ELF-1 (cell line): ENCODE results near the gene SPEN.
A peak's percentile ranks its signal among the peaks of the same experiment; 100 is the strongest.

Experiments used
- DNase-seq: peaks from one replicate; pipeline ENCODE4 v3.0.0-alpha.2; 2016; ENCODE audit warnings: low read depth, low spot score

Gene SPEN

GRCh38 chr1:15958793-15959192 lies 111.3 kb downstream of the SPEN start:
- DNase-seq: no peak

GRCh38 chr1:15959424-15959823 lies 111.9 kb downstream of the SPEN start:
- no peak for DNase-seq

- no peak for DNase-seq
Observed at GRCh38 chr1:15959827-15960446, 112.4 kb downstream of the SPEN start.

- no peak for DNase-seq
Observed at GRCh38 chr1:15960808-15961207, 113.3 kb downstream of the SPEN start.

- DNase-seq: peak; percentile 77
Observed at GRCh38 chr1:15961492-15961891, 114.0 kb downstream of the SPEN start.

GRCh38 chr1:15962176-15962575 lies 114.7 kb downstream of the SPEN start:
- no peak for DNase-seq

GRCh38 chr1:15962671-15963362 lies 115.3 kb downstream of the SPEN start:
- no peak for DNase-seq

GRCh38 chr1:15963363-15963967 lies 116.0 kb downstream of the SPEN start:
- DNase-seq: no peak

- no peak for DNase-seq
Observed at GRCh38 chr1:15963968-15964648, 116.6 kb downstream of the SPEN start.

GRCh38 chr1:15965228-15965767 lies 117.8 kb downstream of the SPEN start:
- DNase-seq: no peak

GRCh38 chr1:15966081-15966955 lies 118.8 kb downstream of the SPEN start:
- no peak for DNase-seq

- DNase-seq: no peak
Observed at GRCh38 chr1:15966956-15967344, 119.4 kb downstream of the SPEN start.

- DNase-seq: no peak
Observed at GRCh38 chr1:15968172-15968571, 120.7 kb downstream of the SPEN start.

- no peak for DNase-seq
Observed at GRCh38 chr1:15969321-15969880, 121.9 kb downstream of the SPEN start.

- DNase-seq: no peak
Observed at GRCh38 chr1:15970911-15971310, 123.4 kb downstream of the SPEN start.

- no peak for DNase-seq
Observed at GRCh38 chr1:15972409-15972808, 124.9 kb downstream of the SPEN start.

GRCh38 chr1:15973772-15974171 lies 126.3 kb downstream of the SPEN start:
- DNase-seq: no peak

GRCh38 chr1:15974855-15975254 lies 127.3 kb downstream of the SPEN start:
- DNase-seq: no peak

GRCh38 chr1:15975358-15975804 lies 127.9 kb downstream of the SPEN start:
- DNase-seq: peak; percentile 79

- peak; percentile 96 for DNase-seq
Observed at GRCh38 chr1:15975805-15976680, 128.5 kb downstream of the SPEN start, which contains the start of gene ZBTB17. ZBTB17 (minus strand) TSS chr1:15976101; CDS start chr1:15948495, 27,606 bp downstream.
